M059J (cell line): ENCODE measurements around the gene TEX50. TPM values are rescaled to one million over a fixed set of nuclear protein-coding genes. Genes with fewer than 3 reads are reported as not detected.
A peak's percentile ranks its signal among the peaks of the same experiment; 100 is the strongest.
"Not testable (repeated sequence)": the region's sequence is repeated elsewhere in the genome, so short reads cannot be mapped to it uniquely, and the experiment has no call there.

ENCODE experiments used
- DNase-seq: peaks from one replicate; pipeline ENCODE4 v3.0.0-alpha.2; 2012; ENCODE audit warnings: low read depth
- total RNA-seq: library from RNA; depleted of rRNA; stranded (reverse); fragments of >200 nt; shearing (Covaris generic); gene quantifications from 2 replicates; pipeline ENCODE4 v1.2.3, GENCODE V29; 2014; rRNA removed

Gene TEX50
- total RNA-seq, 1 experiment from 2014 or later = not detected

GRCh38 chr1:173661763-173662162 is 26.6 kb downstream of the TEX50 start:
- no peak for DNase-seq

GRCh38 chr1:173663159-173663558 is 28.0 kb downstream of the TEX50 start:
- DNase-seq = no peak

GRCh38 chr1:173666646-173667045 is 31.5 kb downstream of the TEX50 start:
- DNase-seq = peak; percentile 62

GRCh38 chr1:173669491-173669941 is 34.4 kb downstream of the TEX50 start, which contains the start of gene ANKRD45:
Gene ANKRD45 (minus strand): TSS chr1:173669851. CDS start chr1:173659418, 10,433 bp downstream.
- DNase-seq = peak; percentile 71

GRCh38 chr1:173674496-173674895 is 39.4 kb downstream of the TEX50 start:
- not testable (repeated sequence) for DNase-seq

- DNase-seq = not testable (repeated sequence)
Observed at GRCh38 chr1:173680152-173680551, 45.0 kb downstream of the TEX50 start.

GRCh38 chr1:173682184-173682583 is 47.0 kb downstream of the TEX50 start:
- no peak for DNase-seq

- DNase-seq = not testable (repeated sequence)
Observed at GRCh38 chr1:173683838-173684237, 48.7 kb downstream of the TEX50 start.

GRCh38 chr1:173685121-173685520 is 50.0 kb downstream of the TEX50 start:
- not testable (repeated sequence) for DNase-seq

Other genes with a start within 250 kb of the TEX50 start
- 595 and 661 TPM in 2 replicates for gene PRDX6, start 158.0 kb upstream of the TEX50 start, total RNA-seq
- not detected in 2 replicates for gene SLC9C2, start 32.3 kb upstream of the TEX50 start, total RNA-seq
- 1.2 and 3.2 TPM in 2 replicates for gene ANKRD45, start 34.5 kb downstream of the TEX50 start, total RNA-seq
- 21.8 and 22.4 TPM in 2 replicates for gene KLHL20, start 79.6 kb downstream of the TEX50 start, total RNA-seq
- 28.3 and 33.6 TPM in 2 replicates for gene DARS2, start 189.3 kb downstream of the TEX50 start, total RNA-seq
- gene CENPL, start 189.5 kb downstream of the TEX50 start, total RNA-seq = 36.8 and 59.6 TPM in 2 replicates
- gene GAS5, start 232.7 kb downstream of the TEX50 start, total RNA-seq = 118 and 128 TPM in 2 replicates
- gene ZBTB37, start 233.0 kb downstream of the TEX50 start, total RNA-seq = 4.1 and 4.8 TPM in 2 replicates